Skeletal muscle cell (primary cell): ENCODE measurements around the gene KRTAP19-7.

Experiments used
- DNase-seq: peaks from one replicate; pipeline ENCODE4 v3.0.0-alpha.2; 2010; ENCODE audit warnings: low read depth
- H3K4me3 ChIP-seq: 2 replicates; pipeline ENCODE4 v1.5.1; 2011; ENCODE audit warnings: low read depth, mild to moderate bottlenecking, control low read depth, low read length, moderate library complexity

KRTAP19-7 gene, protein sequence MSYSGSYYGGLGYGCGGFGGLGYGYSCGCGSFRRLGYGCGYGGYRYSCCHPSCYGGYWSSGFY

DNA sequence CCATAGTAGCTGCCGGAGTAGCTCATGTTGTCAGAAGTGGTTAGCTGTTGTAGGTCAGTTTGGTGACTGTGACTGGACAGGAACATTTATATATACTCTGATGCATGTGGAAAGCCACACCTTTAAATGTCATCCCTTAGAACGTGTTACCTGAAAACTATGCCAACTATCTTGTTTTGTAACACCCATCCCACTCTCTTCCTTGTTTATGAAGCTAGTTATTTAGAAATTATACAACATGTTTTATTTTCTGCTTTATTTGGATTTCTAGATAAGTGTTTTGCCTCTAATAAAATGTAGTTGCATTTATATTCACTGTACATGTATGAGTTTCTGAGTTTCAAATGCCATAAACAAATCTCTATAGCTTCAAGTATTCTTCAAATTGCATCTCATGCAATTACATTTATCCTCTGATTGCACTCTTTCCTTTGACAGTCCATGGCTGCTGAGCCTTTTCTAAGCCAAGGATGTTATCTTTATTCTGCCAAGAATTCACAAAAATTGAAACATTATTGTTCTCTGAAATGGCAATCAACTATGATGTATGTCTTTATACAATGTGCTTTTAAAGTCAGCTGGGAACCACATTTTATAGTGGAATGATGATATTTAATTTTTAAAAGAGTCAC lies at the start of gene KRTAP19-7:
Gene KRTAP19-7, minus strand, starts transcription at position 51 of the 632 bp plus-strand sequence. Its CDS starts 25 bp downstream, at position 26.
- no peak for DNase-seq
- no peak within 1 kb of the TSS for H3K4me3 ChIP-seq

DNA sequence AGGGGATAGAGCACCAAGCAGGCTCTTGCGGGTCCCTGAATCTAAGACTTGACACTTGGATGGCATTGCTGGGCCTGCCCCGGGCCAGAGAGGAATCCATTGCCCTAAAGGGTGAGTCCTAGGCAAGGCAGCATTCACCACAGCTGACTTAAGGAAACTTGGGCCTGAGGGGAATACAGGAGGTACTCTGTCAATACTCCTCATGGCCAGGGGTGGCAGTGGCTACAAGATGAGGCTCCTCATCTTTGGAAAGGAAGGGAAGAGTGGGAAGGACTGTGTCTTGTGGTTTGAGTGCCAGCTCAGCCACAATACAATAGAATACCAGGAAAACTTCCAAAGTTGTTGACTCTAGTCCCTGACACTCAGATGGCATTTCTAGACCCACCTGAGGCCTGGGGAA lies 44.9 kb upstream of the KRTAP19-7 start:
- DNase-seq, result no peak
- no peak overlapping the region for H3K4me3 ChIP-seq

DNA sequence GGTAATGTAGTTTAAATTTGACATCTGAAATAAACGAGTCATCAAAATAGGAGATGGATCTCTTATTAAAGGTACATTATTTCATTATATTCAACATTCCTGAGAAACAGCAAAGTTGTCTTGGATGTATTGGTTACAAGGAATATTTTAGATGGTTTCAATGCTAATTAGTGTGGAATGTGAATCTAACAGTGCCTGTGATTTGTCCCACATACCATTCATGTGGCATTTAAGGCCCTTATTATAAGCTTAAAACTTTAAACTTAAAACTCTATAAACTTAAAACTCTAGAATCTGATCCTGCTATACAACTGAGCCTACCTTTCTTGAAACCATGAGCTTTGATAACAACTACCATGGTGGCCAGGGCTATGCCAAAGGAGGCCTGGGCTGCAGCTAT lies 39.7 kb upstream of the KRTAP19-7 start, which contains the start of gene KRTAP22-1:
Gene KRTAP22-1, plus strand, starts transcription at position 301 of the 400 bp plus-strand sequence.
- no peak for DNase-seq
- no peak within 1 kb of the TSS for H3K4me3 ChIP-seq

DNA sequence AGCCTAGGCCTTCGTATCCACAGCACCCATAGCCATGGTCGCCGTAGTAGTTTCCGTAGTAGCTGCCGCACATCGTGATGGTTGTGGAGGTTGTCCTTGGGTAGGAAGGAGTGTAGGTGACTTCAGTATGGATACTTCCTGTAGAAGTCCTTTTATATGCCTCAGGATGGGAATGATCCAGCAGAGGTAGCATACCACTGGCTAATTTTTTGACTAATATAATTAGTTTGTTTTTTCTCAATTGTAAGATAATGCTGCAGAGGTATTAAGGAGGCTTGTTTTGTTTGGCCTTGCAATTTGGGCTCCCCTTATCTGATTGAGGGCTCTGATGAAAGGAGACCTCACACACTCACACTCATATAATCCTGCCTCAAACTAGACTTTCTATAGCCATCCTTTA lies 37.7 kb upstream of the KRTAP19-7 start, which contains the start of gene KRTAP6-2:
Gene KRTAP6-2, minus strand, starts transcription at position 101 of the 400 bp plus-strand sequence. Its CDS starts 28 bp downstream, at position 73.
- no peak for DNase-seq
- no peak within 1 kb of the TSS for H3K4me3 ChIP-seq

DNA sequence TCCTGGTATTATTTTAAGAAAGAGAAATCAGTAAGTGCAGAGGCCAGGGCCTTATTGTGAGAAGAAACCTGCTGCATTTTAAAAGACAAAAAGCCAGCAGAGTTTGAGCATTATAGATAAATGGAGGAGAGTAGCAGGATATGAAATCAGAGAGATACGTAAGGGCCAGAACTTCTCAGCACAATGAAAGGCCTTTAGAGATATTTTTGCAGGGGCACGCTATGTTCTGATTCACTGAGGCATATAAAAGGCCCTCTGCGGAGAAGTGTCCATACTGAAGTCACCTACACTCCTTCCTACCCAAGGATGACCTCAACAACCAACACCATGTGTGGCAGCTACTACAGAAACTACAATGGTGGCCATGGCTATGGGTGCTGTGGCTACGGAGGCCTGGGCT lies 31.0 kb upstream of the KRTAP19-7 start, which contains the start of gene KRTAP6-3:
Gene KRTAP6-3, plus strand, starts transcription at position 301 of the 400 bp plus-strand sequence. Its CDS starts 6 bp downstream, at position 307.
- DNase-seq, result no peak
- H3K4me3 ChIP-seq, result no peak within 1 kb of the TSS

DNA sequence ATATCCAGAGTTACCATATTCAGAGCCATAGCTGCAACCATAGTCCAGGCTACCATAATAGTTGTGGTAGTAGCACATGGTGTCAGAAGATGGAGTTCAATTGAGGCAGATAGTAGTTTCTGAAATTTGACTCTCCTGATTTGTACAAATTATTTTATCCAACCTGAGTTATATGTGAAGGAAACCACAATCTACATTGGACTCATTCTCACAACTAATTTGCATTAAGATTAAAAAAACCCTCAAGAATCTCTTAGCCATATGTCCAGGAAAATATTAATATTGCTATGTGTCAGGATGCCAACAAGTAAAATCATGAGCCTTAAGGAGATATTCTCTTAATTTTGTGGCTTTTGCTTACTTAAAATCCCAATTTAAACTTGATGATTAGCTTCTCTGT lies 29.2 kb upstream of the KRTAP19-7 start, which contains the start of gene KRTAP22-2:
Gene KRTAP22-2, minus strand, starts transcription at position 101 of the 400 bp plus-strand sequence.
- no peak for DNase-seq
- H3K4me3 ChIP-seq, result no peak within 1 kb of the TSS

DNA sequence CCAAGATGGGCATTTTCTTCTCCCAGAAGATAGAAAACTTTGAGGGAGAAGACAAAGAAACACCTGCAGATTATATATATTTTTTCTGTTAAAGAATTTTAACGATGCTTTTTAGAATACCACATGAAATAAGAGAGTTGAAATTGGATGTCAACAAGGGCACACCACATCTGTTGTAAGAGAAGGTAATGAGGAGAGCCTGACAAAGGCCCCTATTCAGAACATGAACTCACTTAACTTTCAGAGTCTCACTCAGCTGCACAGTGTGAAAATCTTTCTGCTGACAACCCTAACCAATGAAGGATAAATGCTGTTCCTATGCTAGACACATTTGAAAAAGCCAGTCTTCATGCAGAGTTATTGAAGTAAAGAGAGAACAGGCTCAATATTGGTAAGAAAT lies 21.8 kb upstream of the KRTAP19-7 start:
- H3K4me3 ChIP-seq, result no peak overlapping the region
- no peak for DNase-seq

DNA sequence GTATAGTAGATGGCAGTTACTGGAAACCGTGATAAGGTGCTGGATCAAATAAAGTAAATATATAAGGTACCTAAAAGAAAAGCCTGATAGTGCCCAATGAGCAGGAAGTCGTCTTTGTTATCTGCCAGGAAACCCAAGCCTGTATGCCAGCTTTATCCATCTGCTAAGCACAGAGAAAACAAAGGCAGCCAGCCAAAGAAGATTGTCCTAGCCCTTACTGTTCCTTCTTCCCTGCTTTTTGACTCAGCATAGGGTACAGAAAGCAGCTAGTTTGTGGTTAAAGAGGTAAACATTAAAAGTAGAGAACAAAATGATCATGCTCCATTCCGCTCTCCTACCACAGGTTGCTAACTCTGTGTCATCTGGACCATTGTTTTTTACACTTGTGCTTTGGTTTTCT lies 19.0 kb upstream of the KRTAP19-7 start:
- no peak for DNase-seq
- H3K4me3 ChIP-seq, result no peak overlapping the region

DNA sequence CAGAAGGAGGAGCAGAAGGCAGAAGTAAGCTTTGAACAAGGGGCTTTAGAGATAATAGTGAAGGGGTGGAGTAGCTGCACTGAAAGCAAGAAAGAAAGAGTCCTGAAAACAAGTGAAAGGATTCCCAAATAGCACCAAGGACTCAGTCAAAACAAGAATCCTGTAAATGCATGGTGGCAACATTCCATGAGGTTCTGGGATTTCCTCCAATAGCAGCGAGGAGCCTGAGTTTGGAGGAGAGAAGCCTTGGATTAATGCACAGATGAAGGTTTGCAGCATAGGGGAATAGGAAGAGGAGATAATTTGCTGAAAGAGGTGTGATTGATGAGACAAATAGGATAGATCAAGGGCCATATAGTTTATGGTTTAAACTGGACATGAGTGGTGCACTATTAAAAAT lies 18.2 kb upstream of the KRTAP19-7 start:
- DNase-seq, result no peak
- H3K4me3 ChIP-seq, result no peak overlapping the region

DNA sequence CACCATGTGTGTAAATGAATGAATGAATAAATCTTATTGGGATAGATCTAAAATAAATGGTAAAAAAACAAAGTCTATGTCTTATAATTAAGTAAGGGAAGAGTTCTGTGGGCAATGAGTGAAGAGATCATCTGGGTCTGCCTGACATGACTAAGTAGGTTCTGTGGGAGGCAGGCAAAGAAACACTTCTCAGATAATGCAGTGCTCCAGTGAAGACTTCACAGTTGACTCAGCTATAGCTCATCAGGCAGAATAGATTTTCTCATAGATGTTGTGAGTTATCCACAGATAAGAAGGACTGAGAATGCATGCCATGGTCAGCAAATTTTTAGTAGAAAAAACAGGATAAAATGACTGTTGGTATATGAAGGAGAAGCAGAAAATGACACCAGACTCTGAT lies 16.7 kb upstream of the KRTAP19-7 start:
- DNase-seq, result no peak
- no peak overlapping the region for H3K4me3 ChIP-seq

DNA sequence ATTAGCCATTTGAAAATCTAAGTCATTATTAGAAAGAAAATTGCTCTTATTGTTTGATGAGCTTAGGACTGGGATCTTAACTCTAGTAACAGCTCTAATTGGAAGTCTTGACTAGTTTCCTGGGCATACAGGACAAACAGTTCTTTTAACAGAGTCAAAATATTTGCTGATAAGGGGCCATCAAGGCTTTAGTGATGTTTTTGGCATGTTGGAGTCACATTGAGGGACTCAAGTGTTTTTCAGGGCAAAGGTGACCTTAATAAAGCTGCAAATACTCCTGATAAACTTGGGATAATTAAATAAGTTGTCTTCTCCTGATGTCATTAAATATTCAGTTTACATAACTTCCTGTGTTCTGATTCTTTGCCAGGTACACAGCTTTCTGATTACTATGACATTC lies 6.5 kb upstream of the KRTAP19-7 start:
- DNase-seq, result no peak
- no peak overlapping the region for H3K4me3 ChIP-seq

DNA sequence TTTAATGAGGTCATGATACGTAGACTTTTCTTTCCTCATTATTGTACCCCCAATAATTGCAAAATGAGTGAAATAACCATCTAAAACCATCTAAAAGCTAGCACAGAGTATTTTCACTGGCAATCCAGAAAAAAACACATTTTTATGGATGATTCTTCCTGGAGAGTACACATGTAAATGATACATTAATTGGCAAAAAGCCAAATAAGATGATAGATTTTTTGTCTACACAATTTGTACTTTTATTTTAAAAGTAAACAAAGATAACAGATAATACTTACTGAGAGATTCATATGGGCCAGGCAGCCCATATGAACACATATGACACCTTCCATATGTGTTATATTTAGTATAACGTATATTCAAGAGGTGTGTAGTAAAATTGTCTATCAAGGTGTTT lies 2.5 kb upstream of the KRTAP19-7 start:
- H3K4me3 ChIP-seq, result no peak overlapping the region
- DNase-seq, result no peak

DNA sequence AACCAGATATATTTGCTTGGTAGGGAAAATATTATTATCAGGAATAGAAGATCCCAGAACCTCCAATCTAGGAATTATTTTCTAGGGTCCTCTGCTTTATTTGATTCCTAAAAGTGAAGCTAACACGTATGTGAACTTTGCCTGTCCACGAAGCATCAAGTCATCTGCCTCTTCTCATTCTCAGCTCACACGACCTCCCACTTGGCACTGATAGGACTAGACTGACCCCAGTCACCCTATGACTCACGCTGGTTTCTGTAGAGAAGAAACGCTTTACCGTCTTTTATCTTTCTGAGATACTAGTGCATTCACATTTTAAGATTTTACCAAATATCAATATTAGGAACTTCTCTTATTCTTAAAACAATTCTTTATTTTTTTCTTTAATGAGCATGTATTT lies 2.0 kb upstream of the KRTAP19-7 start:
- DNase-seq, result no peak
- no peak overlapping the region for H3K4me3 ChIP-seq

DNA sequence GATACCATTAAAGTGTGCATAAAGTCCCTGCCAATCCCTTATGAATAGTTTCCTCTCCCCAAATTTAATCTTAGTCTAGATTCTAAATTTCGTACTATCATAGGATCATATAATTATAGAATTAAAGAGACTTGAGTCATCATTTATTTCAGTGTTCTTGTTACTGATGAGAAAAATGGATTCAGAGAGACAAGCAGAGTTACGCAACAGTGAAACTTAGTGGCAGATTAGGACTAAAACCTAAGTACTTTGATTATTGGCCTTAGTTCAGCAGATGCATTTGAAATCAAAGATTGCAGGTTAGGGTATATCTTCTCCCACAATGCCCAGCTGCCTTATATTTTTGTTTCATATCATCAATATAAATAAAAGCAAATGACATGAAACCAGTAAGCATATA lies 843 bp upstream of the KRTAP19-7 start:
- no peak for DNase-seq
- H3K4me3 ChIP-seq, result no peak overlapping the region

DNA sequence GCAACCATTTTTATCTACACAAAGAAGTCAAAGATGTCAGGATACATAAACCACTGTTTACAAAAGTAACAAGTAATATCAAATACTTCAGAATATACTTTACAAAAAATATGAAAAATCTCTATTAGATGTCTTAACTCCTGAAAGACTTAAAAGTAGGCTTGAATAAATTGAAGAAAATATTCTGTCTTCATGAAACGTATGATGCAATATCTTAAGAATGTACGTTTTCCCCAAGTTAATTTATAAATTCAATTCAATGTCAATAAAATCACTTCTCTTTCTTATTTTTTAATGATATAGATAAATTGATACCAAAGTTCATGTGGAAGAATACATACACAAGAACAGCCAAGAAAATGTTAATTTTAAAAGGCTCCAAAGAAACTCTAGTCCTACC lies 6.0 kb downstream of the KRTAP19-7 start:
- no peak overlapping the region for H3K4me3 ChIP-seq
- DNase-seq, result no peak

DNA sequence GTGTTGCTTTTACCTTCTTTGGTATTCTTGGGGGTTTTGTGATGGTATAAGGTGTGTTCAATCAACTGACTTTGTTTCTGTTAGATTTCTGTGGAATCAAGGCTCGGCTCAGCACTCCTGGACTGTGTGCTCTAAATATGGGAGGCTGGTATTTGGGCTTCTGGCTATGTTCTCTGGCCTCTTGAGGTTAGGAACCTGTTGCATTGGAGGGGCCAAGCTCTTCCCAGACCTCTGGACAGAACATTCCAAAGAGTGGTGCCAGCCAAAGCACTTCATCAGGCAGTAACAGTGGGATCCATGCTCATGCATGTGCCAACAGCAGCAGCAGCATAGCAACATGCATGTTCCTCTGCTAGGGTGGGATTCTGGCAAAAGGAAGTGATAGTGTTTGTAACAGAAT lies 8.3 kb downstream of the KRTAP19-7 start:
- no peak overlapping the region for H3K4me3 ChIP-seq
- DNase-seq, result no peak

DNA sequence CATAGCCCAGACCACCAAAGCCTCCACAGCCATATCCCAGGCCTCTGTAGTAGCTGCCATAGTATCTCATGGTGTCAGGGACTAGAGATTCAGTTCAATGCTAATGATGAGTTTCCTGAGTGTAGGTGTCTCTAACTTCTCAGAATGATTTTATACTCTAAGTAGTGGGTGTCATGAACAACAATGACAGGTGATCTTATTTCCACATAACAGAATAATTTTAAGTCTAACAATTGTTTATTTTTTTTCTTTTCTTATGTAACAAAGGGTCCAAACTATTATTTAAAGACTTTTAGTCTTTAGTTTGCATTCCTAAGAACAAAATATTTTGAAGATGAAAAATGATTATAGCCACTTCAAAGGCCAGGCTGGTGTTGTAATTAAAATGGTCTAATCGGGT lies 19.4 kb downstream of the KRTAP19-7 start, which contains the start of gene KRTAP19-6:
Gene KRTAP19-6, minus strand, starts transcription at position 101 of the 400 bp plus-strand sequence. Its CDS starts 31 bp downstream, at position 70.
- DNase-seq, result no peak
- H3K4me3 ChIP-seq, result no peak within 1 kb of the TSS

DNA sequence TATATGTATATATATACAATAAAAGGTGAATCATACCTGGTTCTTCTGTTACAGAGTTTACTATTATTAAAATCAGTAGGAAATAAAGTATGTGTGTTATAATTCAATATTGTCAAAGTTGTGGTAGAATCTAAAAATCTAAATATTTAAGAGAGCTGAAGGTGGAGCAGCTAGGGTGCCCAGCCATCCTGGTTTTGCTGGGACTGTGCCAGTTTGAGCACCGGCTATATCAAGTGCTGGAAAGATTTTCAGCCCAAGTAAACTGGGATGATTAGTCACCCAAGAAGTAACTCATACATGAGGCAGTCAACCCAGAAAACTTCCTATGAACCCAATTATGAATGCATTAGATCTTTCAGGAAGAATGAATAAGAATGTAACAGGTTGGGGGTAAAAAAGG lies 42.2 kb downstream of the KRTAP19-7 start:
- no peak for DNase-seq

DNA sequence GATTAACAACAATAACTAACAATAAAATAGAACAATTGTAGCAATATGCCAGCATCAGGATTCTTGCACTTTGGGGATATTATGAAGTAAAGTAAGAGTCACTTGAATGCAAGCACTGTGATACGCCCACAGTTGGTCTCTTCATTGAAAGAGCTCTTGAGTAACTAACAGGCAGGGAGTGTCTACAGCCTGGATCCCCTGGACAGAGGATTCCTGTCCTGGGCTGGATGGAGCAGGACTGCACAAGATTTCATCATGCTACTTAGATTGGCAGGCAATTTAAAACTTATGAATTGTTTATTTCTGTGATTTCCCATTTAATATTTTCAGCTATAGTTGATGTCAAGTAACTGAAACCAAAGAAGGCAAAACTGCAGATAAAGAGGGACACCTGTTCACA lies 45.4 kb downstream of the KRTAP19-7 start:
- no peak for DNase-seq
- no peak overlapping the region for H3K4me3 ChIP-seq

More for the DNA sequence above, 42.2 kb downstream of the KRTAP19-7 start:
- no peak overlapping the region for H3K4me3 ChIP-seq
